ENCODE results near the gene CES1.
"Not testable (repeated sequence)": the region's sequence is repeated elsewhere in the genome, so short reads cannot be mapped to it uniquely, and the experiment has no call there.

CES1 gene

DNA sequence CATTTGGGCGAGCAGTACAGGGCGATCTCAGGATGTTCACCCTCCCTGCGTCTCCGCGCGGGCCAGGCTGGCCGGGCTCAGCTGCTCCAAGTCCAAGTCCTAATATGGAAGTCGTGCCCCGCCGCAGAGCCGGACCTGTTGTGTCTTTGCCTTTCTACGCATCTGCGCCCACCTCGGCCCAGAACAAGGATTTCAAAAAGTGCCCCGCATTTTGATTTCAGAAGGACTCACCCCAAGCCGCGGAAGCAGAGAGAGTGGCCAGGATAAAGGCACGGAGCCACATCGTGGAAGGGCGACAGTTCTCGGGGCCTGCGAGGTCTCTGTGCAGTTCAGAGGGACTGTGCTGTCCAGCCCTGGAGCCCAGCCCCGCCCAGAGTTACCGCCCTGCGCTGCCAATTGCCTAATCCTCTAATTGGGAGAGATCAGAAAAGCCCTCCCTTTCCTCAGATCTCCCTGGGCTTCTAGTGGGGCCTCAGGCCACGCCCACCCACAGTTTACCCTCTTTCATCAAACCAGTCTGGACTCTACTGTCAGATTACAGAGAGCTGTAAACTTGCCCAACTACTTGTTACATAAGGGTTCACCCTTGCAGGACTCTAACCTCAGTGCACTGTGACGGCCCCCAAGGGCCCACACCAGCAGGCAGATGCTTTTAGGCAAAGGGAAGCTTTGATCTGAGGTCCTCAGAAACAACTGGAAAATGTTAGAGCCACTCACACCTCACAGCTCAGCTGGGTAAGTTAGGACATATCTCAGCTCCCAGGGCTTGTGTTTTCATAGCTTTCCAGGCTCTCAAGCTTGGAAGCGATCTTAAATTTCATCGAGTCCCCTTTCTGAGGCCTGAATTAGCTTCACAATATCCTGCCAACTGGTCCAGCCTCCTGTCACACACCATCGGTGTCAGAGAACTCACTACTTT is at the start of gene CES1:
Gene CES1, minus strand, starts transcription at position 324 of the 919 bp plus-strand sequence. Its CDS starts 41 bp downstream, at position 283.
- FAIRE-seq: no peak

DNA sequence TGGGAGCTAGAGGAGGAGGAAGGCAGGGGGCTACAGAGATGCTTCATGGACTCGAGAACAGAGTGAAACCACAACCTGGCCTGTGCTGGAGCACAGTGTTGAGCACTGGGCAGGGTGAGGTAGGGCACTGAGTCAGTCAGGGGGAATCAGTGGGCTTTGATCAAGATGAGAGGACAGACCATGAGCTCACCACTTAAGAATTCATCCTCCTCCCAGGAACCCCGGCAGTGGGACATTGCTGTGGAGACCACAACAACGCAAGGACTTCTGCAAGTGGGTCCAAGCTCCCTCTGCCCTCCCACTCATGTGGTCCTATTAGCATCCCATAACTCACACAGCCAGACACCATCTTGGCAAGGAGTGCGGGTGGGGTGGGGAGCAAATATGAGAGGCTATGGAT is 44.0 kb upstream of the CES1 start:
- FAIRE-seq: no peak

DNA sequence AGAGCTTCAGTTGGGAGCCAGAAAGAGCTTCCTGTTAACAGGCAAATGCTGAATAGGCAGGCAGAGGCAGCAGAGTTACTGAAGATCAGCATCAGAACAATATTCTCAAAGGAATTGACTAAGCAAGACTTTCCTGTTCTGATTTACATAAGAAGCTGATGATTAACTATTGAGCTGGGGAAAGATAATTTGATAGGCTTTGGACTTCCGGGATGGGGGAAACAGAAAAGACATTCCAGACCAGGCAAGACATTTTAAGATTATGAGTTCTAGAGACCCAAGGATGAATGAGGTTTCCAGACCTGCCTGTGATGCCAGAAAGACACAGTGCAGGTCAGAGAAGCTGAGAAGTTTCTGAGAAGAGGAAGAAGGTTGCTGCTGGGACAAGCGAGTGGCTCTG is 42.4 kb upstream of the CES1 start, which contains the start of gene CES5A:
Gene CES5A, minus strand, starts transcription at position 101 of the 400 bp plus-strand sequence. CDS start 152 bp downstream, outside the sequence.
- no peak for FAIRE-seq

DNA sequence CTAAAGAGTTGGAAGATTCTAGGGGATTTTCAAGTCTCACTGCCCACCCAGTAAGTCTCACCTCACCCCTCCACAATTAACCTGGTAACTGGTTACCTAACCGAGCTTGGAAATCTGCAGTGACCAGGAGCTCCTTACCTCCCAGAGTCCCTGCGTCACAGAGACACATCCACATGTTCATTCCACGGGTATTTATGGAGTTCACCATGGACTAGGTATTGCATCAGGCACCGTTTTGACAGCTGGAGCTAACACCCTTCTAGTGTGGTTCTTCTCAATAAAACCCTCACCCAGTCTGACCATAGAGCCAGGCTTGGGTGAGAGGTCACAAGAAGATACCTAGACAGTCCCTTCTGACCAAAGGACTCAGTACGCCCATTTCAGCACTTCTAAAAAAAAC is 40.2 kb upstream of the CES1 start:
- no peak for FAIRE-seq

DNA sequence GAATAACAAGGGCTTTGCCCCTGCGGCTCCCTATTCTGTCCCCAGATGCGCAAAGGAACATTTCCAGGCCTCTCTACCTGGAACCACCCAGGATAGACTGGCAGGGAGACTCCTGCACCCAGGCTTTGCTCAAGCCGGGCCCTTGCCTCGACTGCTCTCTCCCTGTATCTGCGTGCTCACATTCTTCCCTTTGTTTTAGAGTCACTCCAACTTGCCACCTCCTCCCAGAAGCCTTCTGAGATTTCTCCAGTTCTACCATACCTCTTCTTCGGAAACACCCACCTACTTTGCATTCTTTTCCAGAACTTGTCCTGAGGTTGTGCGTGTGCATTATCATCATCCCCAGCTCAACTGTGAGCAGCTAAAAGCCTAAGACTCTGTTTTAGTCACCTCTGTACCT is 39.2 kb upstream of the CES1 start:
- FAIRE-seq: no peak

DNA sequence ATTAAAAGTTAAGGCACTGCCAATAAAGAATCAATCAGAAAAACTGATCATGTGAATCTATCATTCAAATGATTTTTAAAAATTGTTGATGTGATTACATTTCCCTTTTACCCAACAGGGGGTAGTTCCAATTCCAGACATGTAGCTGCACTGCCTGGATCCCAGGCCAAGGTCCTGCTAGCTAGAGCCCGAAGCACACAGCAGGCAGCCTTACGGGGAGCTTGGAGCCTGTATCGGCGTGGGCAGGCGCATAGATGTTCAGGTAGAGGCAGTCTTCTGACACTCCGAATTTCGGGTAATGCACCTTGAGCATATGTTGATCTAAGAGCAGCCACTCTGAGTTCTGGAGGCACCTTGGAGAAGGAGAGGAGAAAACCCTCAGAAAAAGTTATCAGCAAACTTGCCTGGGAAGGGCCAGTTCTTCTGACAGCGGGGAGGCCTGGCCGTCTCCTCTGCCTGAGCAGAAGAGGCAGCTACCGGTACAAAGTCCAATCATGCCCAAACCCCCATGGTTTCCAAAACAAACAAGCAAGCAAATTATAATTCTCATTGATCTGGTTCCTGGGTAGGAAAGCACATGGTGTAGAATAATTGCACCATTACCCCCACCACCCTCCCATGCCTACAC is 38.6 kb upstream of the CES1 start:
- FAIRE-seq: no peak

DNA sequence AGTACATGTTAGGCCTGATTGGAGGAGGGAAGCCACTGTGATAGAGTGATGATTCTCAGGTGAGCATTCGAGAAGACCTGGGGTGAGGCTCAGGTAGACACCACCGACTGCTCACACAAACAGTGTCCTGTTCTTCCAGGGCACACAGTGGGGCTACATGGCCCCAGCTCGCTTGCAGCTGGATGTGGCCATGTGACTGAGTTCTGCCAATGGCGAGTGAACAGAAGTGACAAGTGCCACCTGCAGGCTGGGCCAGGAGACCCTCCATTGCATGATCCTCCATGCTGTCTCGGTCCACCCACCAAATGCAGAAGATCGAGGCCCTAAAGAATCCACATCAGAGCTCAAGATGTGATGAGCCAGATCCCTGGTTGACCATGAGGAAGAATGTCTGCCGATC is 36.1 kb upstream of the CES1 start:
- FAIRE-seq: no peak

DNA sequence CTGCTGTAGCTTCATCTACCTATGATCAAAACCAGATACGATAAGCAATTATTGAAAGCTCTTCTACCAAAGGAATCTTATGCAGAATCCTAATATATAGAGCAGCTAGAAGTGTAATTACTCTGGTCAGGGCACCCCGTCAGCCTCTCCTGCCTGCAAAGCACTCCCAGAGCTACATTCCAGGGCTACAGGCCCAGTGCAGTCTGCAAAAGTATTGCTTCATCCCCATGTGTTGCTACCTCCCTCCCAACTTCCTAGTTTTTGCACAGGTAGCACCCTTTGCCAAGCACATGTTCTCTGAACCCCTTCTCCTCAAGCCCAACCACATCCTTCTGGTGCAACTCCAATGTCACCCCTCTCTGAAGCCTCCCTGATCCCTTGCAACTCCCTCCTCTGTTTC is 35.2 kb upstream of the CES1 start:
- FAIRE-seq: no peak

DNA sequence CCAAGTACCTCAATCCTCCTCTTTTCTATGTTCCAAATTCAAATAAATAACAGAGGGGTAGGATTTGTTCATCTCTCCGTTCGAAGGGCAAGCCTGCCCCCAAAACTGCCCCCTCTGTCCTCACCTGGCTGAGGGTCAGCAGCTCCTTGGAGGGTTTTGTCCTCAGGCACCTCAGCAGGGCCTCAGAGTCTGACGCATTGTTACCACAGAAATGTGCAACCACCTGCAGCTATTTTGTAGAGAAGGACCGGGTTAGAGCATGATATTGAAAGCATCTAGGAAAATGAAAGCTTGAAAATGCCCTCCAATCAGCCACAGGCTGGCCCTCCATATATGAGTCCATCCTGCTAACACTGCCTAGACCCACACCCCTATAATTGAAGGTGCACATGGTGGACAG is 28.4 kb upstream of the CES1 start:
- FAIRE-seq: no peak

DNA sequence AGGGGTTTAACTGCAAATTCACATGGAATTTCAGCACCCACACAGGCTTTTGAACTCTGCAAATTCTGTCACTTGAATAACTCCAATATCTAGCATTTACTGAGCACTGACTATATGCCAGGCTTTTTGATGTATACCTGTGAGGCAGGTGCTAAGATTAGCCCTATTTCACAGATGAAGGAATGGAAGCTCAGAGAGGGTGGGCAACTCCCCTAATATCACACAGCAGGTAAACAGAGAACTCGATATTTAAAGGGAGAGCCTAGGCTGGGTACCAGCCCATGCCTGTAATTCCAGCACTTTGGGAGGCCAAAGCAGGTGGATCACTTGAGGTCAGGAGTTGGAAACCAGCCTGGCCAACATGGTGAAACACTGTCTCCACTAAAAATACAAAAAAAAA is 24.8 kb upstream of the CES1 start:
- FAIRE-seq: not testable (repeated sequence)

DNA sequence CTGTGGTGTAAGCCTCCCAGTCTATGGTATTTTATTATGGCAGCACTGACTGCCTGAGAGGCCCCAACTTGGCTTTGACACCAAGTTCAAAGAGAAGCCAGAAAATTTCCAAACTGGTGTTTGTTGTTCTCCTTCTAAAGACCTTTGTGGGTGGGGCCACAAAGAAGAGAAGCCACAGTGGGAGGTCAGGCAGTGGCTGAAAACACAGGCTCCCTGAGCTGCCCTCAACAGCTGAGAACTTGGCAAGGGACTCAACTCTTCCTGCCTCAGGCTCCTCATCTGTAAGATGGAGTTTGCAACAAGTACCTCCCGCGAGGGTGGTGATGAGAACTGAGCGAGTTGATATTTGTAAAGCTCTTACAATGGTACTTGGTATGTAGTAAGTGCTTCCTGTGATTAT is 24.1 kb upstream of the CES1 start:
- FAIRE-seq: no peak

DNA sequence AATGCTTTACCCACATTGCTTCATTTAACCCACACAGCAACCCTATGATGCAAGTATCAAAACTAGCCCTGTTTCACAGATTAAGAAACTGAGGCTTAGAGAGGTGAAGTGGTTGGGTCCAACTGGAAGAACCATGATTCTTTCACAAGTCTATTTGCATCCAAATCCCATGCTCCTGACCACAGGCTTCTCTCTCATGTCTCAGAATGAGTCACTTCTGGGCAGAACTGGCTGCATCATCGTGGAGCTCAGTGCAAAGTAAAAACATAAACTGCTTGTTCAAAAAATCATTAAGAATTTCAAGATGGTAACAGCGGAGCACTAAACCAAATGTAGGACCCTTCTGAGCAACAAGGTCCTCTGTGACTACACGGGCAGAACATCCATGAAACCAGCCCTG is 20.2 kb upstream of the CES1 start:
- FAIRE-seq: no peak

DNA sequence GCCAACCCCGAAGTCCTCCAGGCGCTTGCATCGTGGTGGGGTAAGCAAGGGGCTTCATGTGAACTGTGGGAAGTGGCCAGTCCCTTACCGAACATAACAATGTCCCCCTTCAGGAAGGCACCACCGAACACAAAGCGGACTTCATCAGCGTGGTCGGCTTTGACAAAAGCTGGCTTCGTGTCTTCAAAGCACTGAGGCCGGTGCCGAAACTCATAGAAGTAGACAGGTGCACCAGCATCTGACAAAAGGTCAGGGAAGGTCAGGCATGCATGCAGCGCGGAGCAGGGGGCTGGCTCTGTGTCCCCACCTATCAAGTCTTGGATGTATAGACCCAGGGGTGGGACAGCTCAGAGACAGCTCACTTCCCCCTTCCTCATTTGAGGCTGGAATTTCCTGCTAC is 16.6 kb upstream of the CES1 start:
- FAIRE-seq: no peak

DNA sequence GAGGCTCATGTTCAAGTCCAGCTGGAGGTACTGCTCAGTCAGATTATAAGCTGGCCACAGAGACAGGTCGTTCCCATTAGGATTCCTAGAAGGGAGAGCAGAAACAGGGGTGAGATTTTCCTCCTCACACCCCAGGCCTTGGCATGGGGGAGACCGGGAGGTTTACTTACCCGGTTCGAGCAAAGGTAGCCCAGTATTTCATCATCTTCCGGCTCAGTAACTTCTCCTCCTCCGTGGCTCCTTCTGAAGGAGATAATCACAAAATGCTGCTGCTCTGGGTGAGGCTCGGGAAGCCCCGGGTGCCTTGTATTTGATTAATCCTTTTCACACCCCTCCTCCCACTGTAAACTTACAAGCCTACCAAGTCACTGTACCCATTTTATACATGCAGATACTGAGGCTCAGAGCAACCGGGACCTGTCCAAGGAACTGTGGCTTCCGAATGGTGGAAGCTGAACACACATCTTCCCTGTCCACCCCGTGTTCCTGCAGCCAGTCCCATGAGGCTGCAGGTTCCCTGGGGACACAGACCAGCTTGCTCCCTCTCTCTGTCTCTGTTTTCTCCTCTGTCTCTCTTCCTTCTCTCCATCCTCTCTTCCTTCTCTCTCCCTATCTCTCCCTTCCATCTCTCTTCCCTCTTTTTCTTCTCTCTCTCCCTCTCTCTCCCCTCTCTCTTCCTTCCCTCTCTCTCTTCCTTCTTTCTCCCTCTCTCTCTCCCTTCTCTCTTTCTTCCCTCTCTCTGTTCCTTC is 13.9 kb upstream of the CES1 start:
- no peak for FAIRE-seq

DNA sequence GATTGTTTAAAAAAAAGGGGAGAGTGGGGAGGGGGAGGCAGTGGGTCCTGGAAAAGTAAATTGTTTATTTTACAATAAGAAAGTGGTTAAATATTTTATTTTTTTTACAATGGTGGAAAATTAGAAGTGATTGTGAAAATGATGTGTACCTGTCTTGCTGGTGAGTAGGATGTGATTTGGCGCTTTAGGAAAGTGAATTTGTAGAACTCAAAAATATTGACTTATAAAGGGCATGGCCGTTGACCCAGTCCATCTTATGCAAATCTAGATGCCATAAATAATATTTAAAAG is 10.2 kb upstream of the CES1 start:
- FAIRE-seq: no peak

DNA sequence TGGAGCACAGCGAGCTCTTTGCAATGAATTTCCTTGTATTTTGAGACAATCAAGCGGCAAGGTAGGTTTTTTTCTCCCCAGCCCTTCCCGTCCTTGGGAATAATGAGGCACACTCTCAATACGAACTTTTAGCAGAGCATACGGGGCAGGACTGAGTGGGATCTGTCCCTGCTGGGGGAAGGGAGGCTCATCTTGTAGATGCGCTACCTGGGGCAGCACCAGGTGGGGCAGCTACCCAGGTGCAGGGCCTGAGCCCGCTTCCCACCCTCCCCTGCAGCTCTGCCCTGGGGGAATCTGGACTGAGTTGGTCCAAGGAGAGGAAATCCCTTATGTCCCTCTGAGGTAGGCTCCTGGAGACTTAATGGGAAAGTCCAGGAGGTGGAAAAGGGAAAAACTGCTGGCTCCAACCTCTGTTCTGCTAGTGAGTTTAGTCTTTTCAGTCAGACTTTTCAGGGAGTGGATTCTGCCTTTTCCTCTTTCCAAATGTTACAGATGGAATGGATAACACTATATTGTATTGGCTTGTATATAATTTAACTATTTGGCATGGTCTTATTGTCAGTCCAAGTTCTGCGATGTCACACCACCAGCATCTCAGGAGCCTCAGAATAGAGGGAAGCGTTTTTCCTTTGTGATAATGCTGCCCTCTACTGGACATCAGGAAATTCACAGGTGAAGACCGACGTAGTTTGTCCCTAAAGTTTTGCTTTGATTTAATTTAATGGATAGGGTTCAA is 9.6 kb upstream of the CES1 start:
- FAIRE-seq: peak; percentile 64

DNA sequence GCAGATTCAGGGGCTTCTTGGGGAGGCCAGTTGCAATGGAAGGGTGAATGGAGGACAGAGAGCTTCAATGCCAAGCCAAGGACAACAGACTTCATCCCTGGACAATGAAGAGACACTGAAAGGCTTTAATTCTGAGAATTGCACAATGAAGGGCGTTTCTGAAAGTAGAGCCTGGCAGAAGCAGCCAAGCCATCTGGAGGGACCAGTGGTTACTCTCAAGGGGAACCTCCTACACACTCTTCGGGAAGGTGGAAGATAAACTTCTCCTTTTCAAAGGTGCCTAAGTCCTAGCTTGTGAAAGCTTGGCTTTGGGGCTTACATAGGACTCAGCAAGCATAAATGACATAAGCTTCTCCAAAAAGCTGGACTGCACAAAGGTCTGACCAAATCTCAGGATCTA is 6.2 kb upstream of the CES1 start:
- FAIRE-seq: no peak

DNA sequence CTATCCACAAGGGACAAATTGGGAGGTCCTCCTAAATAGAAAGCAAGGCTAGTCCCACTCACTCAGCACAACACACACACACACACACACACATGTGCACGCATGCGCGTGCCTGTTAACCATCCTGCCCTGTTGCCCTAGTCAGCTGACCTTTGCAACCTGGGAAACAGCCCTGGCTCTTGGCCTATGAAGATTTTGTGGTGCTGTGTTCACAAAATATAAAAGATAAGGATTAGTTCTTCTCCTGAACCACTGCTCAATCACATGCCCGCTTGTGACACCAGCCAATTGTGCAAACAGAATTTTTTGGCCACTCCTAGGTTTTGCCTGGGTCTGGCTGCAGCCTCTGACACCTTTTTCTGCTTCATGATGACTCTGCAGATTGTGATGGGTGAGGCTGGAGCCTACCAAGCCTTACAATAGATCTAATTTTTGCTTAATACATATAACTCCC is 3.3 kb upstream of the CES1 start:
- FAIRE-seq: no peak

DNA sequence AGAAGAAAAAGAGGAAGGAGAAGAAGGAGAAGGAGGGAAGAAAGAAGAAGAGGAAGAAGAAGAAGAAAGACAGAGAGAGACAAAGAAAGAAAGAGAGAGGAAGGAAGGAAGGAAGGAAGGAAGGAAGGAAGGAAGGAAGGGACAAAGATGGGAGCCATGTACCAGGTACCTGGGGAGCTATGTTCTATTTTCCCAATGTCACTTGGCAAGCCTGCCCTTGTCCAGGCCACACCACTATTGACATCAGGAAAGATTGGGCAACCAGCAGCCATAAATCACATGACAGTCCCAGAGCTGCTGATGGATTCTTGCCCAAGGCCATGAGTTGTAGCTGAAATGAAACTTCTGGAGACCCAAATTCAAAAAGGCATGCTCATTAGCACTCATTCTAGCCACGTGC is 2.7 kb upstream of the CES1 start:
- no peak for FAIRE-seq

DNA sequence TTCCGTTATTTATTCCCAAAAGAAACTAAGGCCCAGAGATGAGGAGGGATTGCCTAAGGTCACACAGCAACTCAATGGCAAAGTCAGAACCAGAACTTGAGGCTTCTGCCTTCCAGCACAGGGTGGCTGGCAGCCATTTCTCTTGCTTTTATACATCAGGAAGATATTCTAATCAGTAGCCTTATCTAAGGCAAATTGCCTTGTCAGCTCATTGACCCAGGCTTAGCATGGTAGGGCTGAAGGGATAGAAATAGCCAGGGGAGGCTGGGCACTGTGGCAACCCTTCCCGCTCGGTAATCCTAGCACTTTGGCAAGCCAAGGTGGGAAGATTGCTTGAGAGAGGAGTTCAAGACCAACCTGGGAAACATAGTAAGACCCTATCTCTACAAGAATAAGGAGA is 2.3 kb upstream of the CES1 start:
- FAIRE-seq: not testable (repeated sequence)

DNA sequence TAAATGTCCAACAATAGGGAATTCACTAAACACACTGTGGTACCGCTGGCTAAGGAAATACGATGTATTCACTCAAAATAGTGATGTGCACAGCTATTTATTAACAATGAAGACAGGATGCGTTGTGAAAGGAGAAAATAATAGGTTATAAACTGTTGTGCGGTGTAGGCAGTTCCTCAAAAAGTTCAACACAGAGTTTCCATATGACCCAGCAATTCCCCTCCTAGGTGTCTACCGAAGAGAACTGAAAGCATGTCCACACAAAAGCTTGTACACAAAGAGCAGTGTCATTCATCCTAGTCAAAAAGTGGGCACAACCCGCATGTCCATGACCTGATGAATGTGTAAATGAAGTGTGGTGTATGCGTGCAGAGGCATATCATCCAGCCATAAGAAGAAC is 1.2 kb upstream of the CES1 start:
- no peak for FAIRE-seq

DNA sequence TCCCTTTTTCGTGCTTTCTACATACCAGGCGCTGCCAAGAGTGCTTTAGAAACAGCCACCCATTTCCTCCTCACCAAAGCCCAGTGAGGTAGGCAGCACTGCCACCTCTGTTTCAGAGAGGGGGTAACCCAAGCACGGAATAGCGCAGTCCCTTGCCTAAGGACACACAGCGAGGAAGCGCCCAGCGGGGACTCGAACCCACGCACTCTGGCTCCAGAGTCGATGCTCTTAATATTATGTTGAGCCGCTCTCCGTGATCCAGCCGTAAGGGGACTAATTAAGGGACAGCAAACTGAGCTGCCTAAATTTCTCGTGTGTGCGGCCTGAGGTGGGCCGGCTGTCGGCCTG is 497 bp downstream of the CES1 start:
- no peak for FAIRE-seq

DNA sequence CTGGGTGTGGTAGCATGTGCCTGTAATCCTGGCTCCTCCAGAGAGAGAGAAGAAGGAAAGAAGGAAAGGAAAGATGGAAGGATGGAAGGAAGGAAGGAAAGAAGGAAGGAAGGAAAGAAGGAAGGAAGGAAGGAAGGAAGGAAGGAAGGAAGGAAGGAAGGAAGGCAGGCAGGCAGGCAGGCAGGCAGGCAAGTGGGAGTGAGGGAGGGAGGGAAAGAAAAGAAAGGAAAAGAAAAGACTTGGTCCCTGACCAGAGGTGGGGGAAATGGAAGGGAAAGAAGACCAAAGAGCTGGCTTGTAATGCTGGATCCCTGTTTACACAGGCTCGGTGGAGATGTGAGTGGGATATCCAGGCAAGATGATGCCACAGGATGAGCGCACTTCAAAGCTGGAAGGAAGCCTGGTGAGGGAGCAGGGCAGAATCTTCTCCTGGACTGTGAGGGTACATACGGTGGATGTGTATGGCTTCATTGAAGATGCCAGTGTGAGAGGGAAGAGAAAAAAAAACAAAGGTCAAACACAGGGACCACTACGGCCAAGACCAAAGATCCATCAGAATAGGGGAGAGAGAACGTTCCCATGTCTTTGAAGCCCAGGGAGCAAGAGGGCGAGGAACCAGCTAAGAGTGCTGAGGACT is 2.1 kb downstream of the CES1 start:
- no peak for FAIRE-seq

All from G401.6 (cell line).